Neural progenitor cell (in vitro differentiated cells): ENCODE data around the gene PNPLA7.

Experiments used
- CTCF ChIP-seq: fragments of 200-600 bp; sonication (generic); IDR thresholded peaks from 2 replicates; pipeline ENCODE4 v1.5.1; 2017; ENCODE audit warnings: antibody characterized with exemption, mild to moderate bottlenecking
- EZH2phosphoT487 ChIP-seq: fragments of 200-600 bp; sonication (generic); IDR thresholded peaks from 2 replicates; pipeline ENCODE4 v1.6.1; 2017; ENCODE audit warnings: antibody characterized with exemption

DNA sequence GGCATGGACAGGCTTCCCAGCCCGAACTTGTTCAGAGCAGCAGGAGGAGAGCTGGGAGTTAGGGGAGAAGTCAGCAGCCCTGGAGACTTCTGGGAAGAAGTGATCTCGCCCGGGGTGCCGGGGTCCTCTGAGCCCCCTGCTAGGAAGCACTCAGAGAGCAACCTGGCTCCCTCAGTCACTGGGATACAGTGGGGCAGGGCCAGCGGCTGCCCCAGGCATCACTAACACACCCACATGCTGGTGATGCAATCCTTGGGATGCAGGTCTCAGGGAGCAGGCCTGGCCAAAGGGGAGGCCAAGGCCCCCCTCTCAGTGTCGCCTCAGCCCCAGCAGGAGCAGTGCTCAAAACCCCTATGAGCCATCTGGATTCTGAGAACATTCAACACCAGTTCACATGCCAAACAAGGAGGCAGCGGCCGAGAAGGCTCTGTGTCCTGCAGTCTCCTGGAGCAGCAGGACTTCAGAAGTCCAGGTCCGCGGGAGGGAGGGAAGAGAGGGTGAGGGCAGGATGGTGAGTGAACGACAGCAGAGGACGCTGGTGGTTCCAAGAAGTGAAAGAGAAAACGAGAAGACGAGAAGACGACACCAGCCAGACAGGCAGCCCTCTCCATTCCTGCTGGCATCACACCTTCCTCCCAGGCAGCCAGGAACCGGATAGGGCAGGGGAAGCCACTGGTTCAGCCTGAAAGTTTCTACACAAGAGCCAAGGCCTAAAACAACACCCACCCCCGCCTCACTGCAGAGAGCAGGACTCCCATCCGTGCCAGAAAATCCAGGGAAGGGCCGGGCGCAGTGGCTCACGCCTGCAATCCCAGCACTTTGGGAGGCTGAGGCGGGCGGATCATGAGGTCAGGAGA, 2.3 kb downstream of the PNPLA7 start:
- no peak for TF ChIP-seq CTCF
- TF ChIP-seq EZH2phosphoT487, result no peak
